H1 (cell line): ENCODE data around the gene MAPK11. TPM values are rescaled to one million over a fixed set of nuclear protein-coding genes. Genes with fewer than 3 reads are reported as not detected.

Experiments used
- CTCF ChIA-PET: fragments of 300-600 bp; sonication (Branson Sonifier 250); formaldehyde crosslinking; loops from one replicate; lab custom pipeline; 2021; ENCODE audit not compliant: partially characterized antibody; lab: Charles Lee
- POLR2A ChIA-PET: fragments of 300-600 bp; sonication (Branson Sonifier 250); formaldehyde crosslinking; loops from one replicate; lab custom pipeline; 2021; ENCODE audit warnings: inconsistent platforms; ENCODE audit not compliant: partially characterized antibody; lab: Charles Lee
- DNase-seq, 2 experiments: peaks; one replicate each; pipeline versions ENCODE4 v3.0.0 to v3.0.0-alpha.2; 2010 to 2022; ENCODE audit warnings: low spot score in 2 of 2, low read depth in 1 of 2, mixed read lengths in 1 of 2
- FAIRE-seq: peaks from 2 replicates; lab custom pipeline; 2011; peaks lifted over from hg19 to GRCh38; lab: Jason Lieb, UNC
- H2AFZ ChIP-seq: 2 replicates; pipeline ENCODE4 v1.8.1; 2012; ENCODE audit warnings: low read length, inconsistent platforms
- H2AK5ac ChIP-seq: 2 replicates; pipeline ENCODE4 v1.6.1; 2013; ENCODE audit warnings: low read depth, low read length
- H2BK120ac ChIP-seq: replicated peaks from 2 replicates; pipeline ENCODE3; 2013; ENCODE audit warnings: low read depth, low read length, inconsistent platforms
- H2BK12ac ChIP-seq: 2 replicates; pipeline ENCODE4 v1.6.1; 2013; ENCODE audit warnings: low read depth, low read length
- H2BK15ac ChIP-seq: 2 replicates; pipeline ENCODE4 v1.6.1; 2013; ENCODE audit warnings: low read length
- H2BK20ac ChIP-seq: 2 replicates; pipeline ENCODE4 v1.6.1; 2013; ENCODE audit warnings: low read length
- H2BK5ac ChIP-seq: 2 replicates; pipeline ENCODE4 v1.6.1; 2013; ENCODE audit warnings: low read depth, low read length
- H3K14ac ChIP-seq: 2 replicates; pipeline ENCODE4 v1.6.1; 2013; ENCODE audit warnings: inconsistent platforms; ENCODE audit not compliant: insufficient read length
- H3K18ac ChIP-seq: 2 replicates; pipeline ENCODE4 v1.6.1; 2013; ENCODE audit warnings: low read length; ENCODE audit errors: extremely low read depth
- H3K23ac ChIP-seq: 2 replicates; pipeline ENCODE4 v1.6.1; 2013; ENCODE audit warnings: inconsistent platforms; ENCODE audit not compliant: insufficient read length
- H3K23me2 ChIP-seq: 2 replicates; pipeline ENCODE4 v1.6.1; 2013; ENCODE audit warnings: low read depth, low read length
- H3K27ac ChIP-seq: 2 replicates; pipeline ENCODE4 v1.6.1; 2011; ENCODE audit warnings: low read depth, low read length, inconsistent platforms
- H3K27me3 ChIP-seq, 4 experiments: replicated peaks in 1 of 4; 1 replicate in 1 of 4; 2 replicates in 3 of 4; pipeline versions ENCODE4 v1.6.1 to v1.8.1; 2011 to 2013; ENCODE audit warnings: low read length in 3 of 4, mild to moderate bottlenecking in 3 of 4, inconsistent platforms in 2 of 4, mixed read lengths in 2 of 4, moderate library complexity in 1 of 4; ENCODE audit not compliant: control insufficient read depth in 3 of 4, insufficient read depth in 3 of 4; ENCODE audit errors: extremely low read depth in 1 of 4
- H3K36me3 ChIP-seq, 4 experiments: 2 replicates each; pipeline versions ENCODE4 v1.6.1 to v1.8.1; 2011 to 2013; ENCODE audit warnings: mild to moderate bottlenecking in 4 of 4, low read length in 3 of 4, moderate library complexity in 2 of 4, control low read depth in 1 of 4, inconsistent platforms in 1 of 4; ENCODE audit not compliant: insufficient read depth in 4 of 4, control insufficient read depth in 2 of 4
- H3K4ac ChIP-seq: replicated peaks from 2 replicates; pipeline ENCODE3; 2013; ENCODE audit warnings: low read length, low read depth, mixed read lengths, inconsistent platforms; ENCODE audit not compliant: insufficient read length
- H3K4me1 ChIP-seq, 4 experiments: replicated peaks in 1 of 4; 1 replicate in 1 of 4; 2 replicates in 3 of 4; pipeline versions ENCODE4 v1.6.1 to v1.8.1; 2011 to 2013; ENCODE audit warnings: low read length in 3 of 4, inconsistent platforms in 2 of 4, mixed read lengths in 1 of 4; ENCODE audit not compliant: insufficient read depth in 4 of 4, control insufficient read depth in 3 of 4
- H3K4me2 ChIP-seq, 2 experiments: 2 replicates each; pipeline versions ENCODE4 v1.6.1 to v1.8.1; 2011 to 2013; ENCODE audit warnings: low read depth in 2 of 2, low read length in 2 of 2, control low read depth in 1 of 2, inconsistent platforms in 1 of 2, mild to moderate bottlenecking in 1 of 2; ENCODE audit not compliant: insufficient read depth in 1 of 2
- H3K4me3 ChIP-seq, 4 experiments: fragments of 200-600, 300-600 bp in 1 of 4; sonication (generic), shearing (Covaris generic), sonication (Bioruptor Twin) in 1 of 4; 2 replicates each; pipeline versions ENCODE4 v1.5.1 to v1.8.1; 2011 to 2016; ENCODE audit warnings: low read length in 4 of 4, low read depth in 3 of 4, control low read depth in 2 of 4, inconsistent platforms in 2 of 4, mild to moderate bottlenecking in 2 of 4, mixed read lengths in 1 of 4, moderate library complexity in 1 of 4; ENCODE audit not compliant: insufficient read depth in 2 of 4; ENCODE audit errors: extremely low read depth in 1 of 4
- H3K56ac ChIP-seq: replicated peaks from 2 replicates; pipeline ENCODE3; 2013; ENCODE audit warnings: low read depth, mild to moderate bottlenecking, mixed read lengths, low read length, inconsistent platforms; ENCODE audit not compliant: insufficient read length
- H3K79me1 ChIP-seq: 2 replicates; pipeline ENCODE4 v1.6.1; 2013; ENCODE audit warnings: low read depth, low read length, control low read depth
- H3K79me2 ChIP-seq, 2 experiments: 2 replicates each; pipeline versions ENCODE4 v1.6.1 to v1.8.1; 2012 to 2013; ENCODE audit warnings: low read length in 2 of 2, mild to moderate bottlenecking in 2 of 2, inconsistent platforms in 1 of 2; ENCODE audit not compliant: insufficient read depth in 2 of 2, control insufficient read depth in 1 of 2
- H3K9ac ChIP-seq, 4 experiments: replicated peaks in 1 of 4; 1 replicate in 1 of 4; 2 replicates in 3 of 4; pipeline versions ENCODE4 v1.6.1 to v1.8.1; 2011 to 2013; ENCODE audit warnings: low read depth in 3 of 4, low read length in 3 of 4, control low read depth in 2 of 4, mild to moderate bottlenecking in 2 of 4, moderate library complexity in 2 of 4, inconsistent platforms in 1 of 4; ENCODE audit errors: extremely low read depth in 1 of 4
- H3K9me3 ChIP-seq, 2 experiments: 2 replicates each; pipeline versions ENCODE4 v1.6.1 to v1.8.1; 2012 to 2013; ENCODE audit warnings: mild to moderate bottlenecking in 2 of 2, moderate library complexity in 2 of 2, control low read depth in 1 of 2, inconsistent platforms in 1 of 2, low read depth in 1 of 2, low read length in 1 of 2, mixed read lengths in 1 of 2; ENCODE audit not compliant: insufficient read depth in 2 of 2
- H4K20me1 ChIP-seq, 2 experiments: replicated peaks in 1 of 2; 2 replicates each; pipeline versions ENCODE3 to v1.8.1; 2011 to 2013; ENCODE audit warnings: inconsistent platforms in 2 of 2, low read length in 2 of 2, mild to moderate bottlenecking in 1 of 2; ENCODE audit not compliant: insufficient read depth in 2 of 2, control insufficient read depth in 1 of 2
- H4K5ac ChIP-seq: 2 replicates; pipeline ENCODE4 v1.6.1; 2013; ENCODE audit warnings: low read length, low read depth, mixed read lengths, inconsistent platforms; ENCODE audit not compliant: insufficient read length
- H4K8ac ChIP-seq: 2 replicates; pipeline ENCODE4 v1.8.0; 2013; ENCODE audit warnings: mild to moderate bottlenecking, moderate library complexity, low read length, inconsistent platforms; ENCODE audit not compliant: insufficient read depth; ENCODE audit errors: extremely low read depth
- H4K91ac ChIP-seq: replicated peaks from 2 replicates; pipeline ENCODE3; 2013; ENCODE audit warnings: low read length, mixed read lengths, inconsistent platforms; ENCODE audit not compliant: insufficient read length
- ASH2L ChIP-seq: fragments of 200-600, 300-600 bp; sonication (generic); IDR thresholded peaks from one replicate; pipeline ENCODE4 v1.7.1; 2017; ENCODE audit warnings: low read length
- CBX8 ChIP-seq: fragments of 300-800, 300-1000 bp; sonication (generic); IDR thresholded peaks from 2 replicates; pipeline ENCODE4 v1.7.1; 2016; ENCODE audit warnings: low read depth, low read length, borderline replicate concordance
- JUN ChIP-seq: IDR thresholded peaks from 2 replicates; pipeline ENCODE4 v1.6.1; 2011; ENCODE audit warnings: low read depth, mild to moderate bottlenecking, improper control_type of control experiment, low read length
- KDM1A ChIP-seq: fragments of 200-600, 300-600 bp; sonication (generic); IDR thresholded peaks from 2 replicates; pipeline ENCODE4 v1.7.1; 2016; ENCODE audit warnings: mild to moderate bottlenecking, low read length, borderline replicate concordance
- KDM5A ChIP-seq: fragments of 200-600 bp; IDR thresholded peaks from 2 replicates; pipeline ENCODE4 v1.7.1; 2012; ENCODE audit warnings: mild to moderate bottlenecking, low read length, inconsistent platforms, mixed read lengths
- RAD21 ChIP-seq, 2 experiments: IDR thresholded peaks in 1 of 2; conservative IDR thresholded peaks in 1 of 2; 2 replicates each; pipeline ENCODE4 v1.6.1; 2011; ENCODE audit warnings: low read depth in 2 of 2, low read length in 2 of 2, improper control_type of control experiment in 1 of 2, inconsistent platforms in 1 of 2, mild to moderate bottlenecking in 1 of 2, moderate library complexity in 1 of 2
- SAP30 ChIP-seq: fragments of 300-600 bp; sonication (generic); IDR thresholded peaks from 2 replicates; pipeline ENCODE4 v1.7.1; 2012; ENCODE audit warnings: low read length, moderate library complexity, mild to moderate bottlenecking, inconsistent platforms; ENCODE audit not compliant: insufficient read depth, insufficient replicate concordance
- SP4 ChIP-seq: IDR thresholded peaks from 2 replicates; pipeline ENCODE4 v1.6.1; 2012; ENCODE audit warnings: low read length, inconsistent platforms
- TCF12 ChIP-seq: IDR thresholded peaks from 2 replicates; pipeline ENCODE4 v1.6.1; 2011; ENCODE audit warnings: low read depth, mild to moderate bottlenecking, low read length
- WGBS, 2 experiments: shearing (Covaris generic) in 1 of 2; methylation state at CpG; one replicate each; pipeline versions ENCODE4 v1.1.6 to v1.1.7; 2013 to 2015; ENCODE audit warnings: low lambda C conversion rate in 2 of 2, mixed read lengths in 2 of 2, inconsistent platforms in 1 of 2, low coverage in 1 of 2, missing lambda C conversion rate in 1 of 2; ENCODE audit not compliant: insufficient replicate concordance in 2 of 2, insufficient coverage in 1 of 2, insufficient read length in 1 of 2; ENCODE audit errors: extremely low coverage in 1 of 2, missing lambda C conversion rate in 1 of 2; 5-methylcytosine and 5-hydroxymethylcytosine counted together
- polyA plus RNA-seq, 7 experiments: library from polyadenylated mRNA; depleted of rRNA in 3 of 7; stranded (reverse) in 5 of 7; unstranded in 2 of 7; fragments of >200 nt in 5 of 7; fragments of 200-250 nt in 2 of 7; gene quantifications; 1 replicate in 5 of 7; 2 replicates in 1 of 7; 4 replicates in 1 of 7; pipeline versions ENCODE4 v1.2.1 to v1.2.3, GENCODE V29; 2011 to 2013; ENCODE audit warnings: missing spikeins in 2 of 7, mixed read lengths in 2 of 7
- total RNA-seq: library from RNA; stranded (reverse); fragmentation: NEBNext Ultra II Directional; extraction: Animal tissue kit (Norgen Biotek cat#: 25700); gene quantifications from 2 replicates; pipeline ENCODE4 v1.2.1, GENCODE V29; 2021

Gene MAPK11
- total and polyA plus RNA-seq, 2 of the 8 experiments (the other 6 are each of a cell fraction or from before 2014, with no cell fraction given): 0.70 to 1.5 TPM

GRCh38 chr22:50222508-50222907, 47.7 kb downstream of the MAPK11 start:
- H3K14ac ChIP-seq: no peak overlapping the region
- no peak for DNase-seq
- H3K4ac ChIP-seq: no peak overlapping the region
- no peak overlapping the region for H4K5ac ChIP-seq
- H3K23me2 ChIP-seq: no peaks in the 10 kb centered on the region
- H3K4me1 ChIP-seq: peaks cover 0 to 11% (median 2%) of the 10 kb centered on the region in 4 experiments; a peak in 3 of 7 replicates
- no peak overlapping the region for H3K18ac ChIP-seq
- H3K9ac ChIP-seq: no peak overlapping the region
- no peak overlapping the region for H2AK5ac ChIP-seq
- H3K79me1 ChIP-seq: peaks cover 2% of the 10 kb centered on the region; the same call in 1 of the 2 replicates
- H3K4me2 ChIP-seq: no peak overlapping the region
- no peak overlapping the region for H2BK15ac ChIP-seq
- no peak overlapping the region for H2BK5ac ChIP-seq
- no peaks in the 10 kb centered on the region for H3K27me3 ChIP-seq
- CTCF ChIA-PET: interaction anchor here (0.6 to 9.2 kb wide), 4 partner anchors 18 to 245 kb away, joined by 3 to 77 read pairs (median 4); no protein-coding TSS in a partner anchor
- no peak for FAIRE-seq
- no peak overlapping the region for H2BK20ac ChIP-seq
- no peak overlapping the region for H3K23ac ChIP-seq
- no peak overlapping the region for H4K91ac ChIP-seq
- no peak overlapping the region for H3K27ac ChIP-seq
- H2BK12ac ChIP-seq: no peak overlapping the region
- no peak overlapping the region for H2AFZ ChIP-seq
- H3K56ac ChIP-seq: no peak overlapping the region
- peaks cover 3 to 30% (median 18%) of the 10 kb centered on the region in 4 experiments for H3K36me3 ChIP-seq
- no peaks in the 10 kb centered on the region for H3K79me2 ChIP-seq
- POLR2A ChIA-PET: no interaction called here
- no peak overlapping the region for H4K8ac ChIP-seq
- peaks cover 7 to 33% of the 10 kb centered on the region in 2 experiments for H4K20me1 ChIP-seq
- H3K9me3 ChIP-seq: no peaks in the 10 kb centered on the region; a peak in 1 of 4 replicates
- 92% methylated on average over 6 of the region's 8 CpGs; no CpG with 5 or more reads in 1 of the 2 experiments for WGBS, 2 experiments
- no peak overlapping the region for H3K4me3 ChIP-seq
- no peak overlapping the region for H2BK120ac ChIP-seq
- no peak for TF ChIP-seq TCF12
- no peak for TF ChIP-seq SAP30
- no peak for TF ChIP-seq SP4
- TF ChIP-seq KDM1A: no peak
- TF ChIP-seq ASH2L: no peak
- TF ChIP-seq JUN: no peak
- no peak for TF ChIP-seq CBX8
- TF ChIP-seq KDM5A: no peak
- no peak for TF ChIP-seq RAD21 (IDR thresholded peaks at IDR 0.05 in 1 of 2, conservative IDR thresholded peaks at IDR 0.05 in 1 of 2; ENCODE audit: low read depth in 2 of 2, low read length in 2 of 2)
